ENCODE results near the gene CEP20.

- TF ChIP-seq POLR2A (IDR thresholded peaks at IDR 0.05; ENCODE audit: low read depth, low read length) (no peak), TAF1 (IDR thresholded peaks at IDR 0.05; ENCODE audit: low read depth, low read length) (no peak), POLR2AphosphoS5 (IDR thresholded peaks at IDR 0.05; ENCODE audit: low read depth, low read length) (no peak), SPI1 (IDR thresholded peaks at IDR 0.05; ENCODE audit: low read depth, low read length) (no peak), PAX5 (IDR thresholded peaks at IDR 0.05; ENCODE audit: insufficient read depth, low read length, severe bottlenecking) (no peak), POU2F2 (IDR thresholded peaks at IDR 0.05; ENCODE audit: low read depth, low read length) (no peak)
Measured at GRCh38 chr16:15880434-15881308, 7.7 kb downstream of the CEP20 start.

All from GM12891 (cell line).